Measurements from ENCODE around the gene SNAPIN.
A peak's percentile ranks its signal among the peaks of the same experiment; 100 is the strongest.

The SNAPIN gene

GRCh38 chr1:153658400-153659174, at the start of gene SNAPIN:
TSS of gene SNAPIN (plus strand) at chr1:153658703. CDS start at chr1:153658744, 41 bp downstream.
- peak; percentile 96 for DNase-seq

GRCh38 chr1:153608742-153609584, 49.5 kb upstream of the SNAPIN start:
- no peak for DNase-seq

GRCh38 chr1:153609585-153609907, 49.0 kb upstream of the SNAPIN start:
- no peak for DNase-seq

- DNase-seq = no peak
Observed at GRCh38 chr1:153610334-153610733, 48.2 kb upstream of the SNAPIN start.

GRCh38 chr1:153610811-153611301, 47.6 kb upstream of the SNAPIN start:
- DNase-seq = no peak

- DNase-seq = no peak
Observed at GRCh38 chr1:153611356-153611755, 47.1 kb upstream of the SNAPIN start.

- DNase-seq = no peak
Observed at GRCh38 chr1:153612111-153612754, 46.3 kb upstream of the SNAPIN start.

GRCh38 chr1:153612755-153613331, 45.7 kb upstream of the SNAPIN start, which contains the start of gene S100A16:
TSS of gene S100A16 (minus strand) at chr1:153613137. CDS start at chr1:153608151, 4,986 bp downstream.
- peak; percentile 76 for DNase-seq

GRCh38 chr1:153613406-153613805, 45.1 kb upstream of the SNAPIN start:
- no peak for DNase-seq

GRCh38 chr1:153614189-153614900, 44.2 kb upstream of the SNAPIN start:
- no peak for DNase-seq

- DNase-seq = no peak
Observed at GRCh38 chr1:153614906-153615305, 43.6 kb upstream of the SNAPIN start.

GRCh38 chr1:153615406-153615805, 43.1 kb upstream of the SNAPIN start:
- DNase-seq = no peak

GRCh38 chr1:153616144-153616916, 42.2 kb upstream of the SNAPIN start, which contains the start of gene S100A14:
TSS of gene S100A14 (minus strand) at chr1:153616325. CDS start at chr1:153615858, 467 bp downstream.
- DNase-seq = no peak

GRCh38 chr1:153616917-153617311, 41.6 kb upstream of the SNAPIN start:
- no peak for DNase-seq

- DNase-seq = peak; percentile 87
Observed at GRCh38 chr1:153617663-153618062, 40.8 kb upstream of the SNAPIN start.

GRCh38 chr1:153619171-153619570, 39.3 kb upstream of the SNAPIN start:
- no peak for DNase-seq

GRCh38 chr1:153623101-153623500, 35.4 kb upstream of the SNAPIN start:
- DNase-seq = no peak

- no peak for DNase-seq
Observed at GRCh38 chr1:153624965-153625611, 33.4 kb upstream of the SNAPIN start.

GRCh38 chr1:153626477-153626903, 32.0 kb upstream of the SNAPIN start:
- DNase-seq = no peak

- peak; percentile 90 for DNase-seq
Observed at GRCh38 chr1:153626904-153627714, 31.4 kb upstream of the SNAPIN start, which contains the start of gene S100A13. TSS of gene S100A13 (minus strand) at chr1:153627505. CDS start at chr1:153626472, 1,033 bp downstream.
